HG03045 (cell line): ENCODE results near the gene CLCN3.
A peak's percentile ranks its signal among the peaks of the same experiment; 100 is the strongest.
"Not testable (repeated sequence)": the region's sequence is repeated elsewhere in the genome, so short reads cannot be mapped to it uniquely, and the experiment has no call there.

Experiments
- ATAC-seq: cut with Tn5 transposase; IDR thresholded peaks from one replicate; pipeline ENCODE4 v1.9.1; 2021; ENCODE audit warnings: mild to moderate bottlenecking, moderate library complexity; ENCODE audit not compliant: unreplicated experiment

The CLCN3 gene

GRCh38 chr4:169617306-169617705 lies 3.1 kb upstream of the CLCN3 start:
- ATAC-seq = no peak

GRCh38 chr4:169618286-169618685 lies 2.1 kb upstream of the CLCN3 start:
- ATAC-seq = no peak

GRCh38 chr4:169618986-169619385 lies 1.4 kb upstream of the CLCN3 start:
- ATAC-seq = no peak

- ATAC-seq = peak; percentile 41
Observed at GRCh38 chr4:169619518-169619957, 840 bp upstream of the CLCN3 start.

GRCh38 chr4:169620880-169621248 lies 486 bp downstream of the CLCN3 start:
- no peak for ATAC-seq

- no peak for ATAC-seq
Observed at GRCh38 chr4:169621731-169622492, 1.5 kb downstream of the CLCN3 start.

GRCh38 chr4:169622566-169622965 lies 2.2 kb downstream of the CLCN3 start:
- no peak for ATAC-seq

- not testable (repeated sequence) for ATAC-seq
Observed at GRCh38 chr4:169624012-169624411, 3.6 kb downstream of the CLCN3 start.

- no peak for ATAC-seq
Observed at GRCh38 chr4:169625886-169626285, 5.5 kb downstream of the CLCN3 start.

- ATAC-seq = no peak
Observed at GRCh38 chr4:169626331-169627282, 6.2 kb downstream of the CLCN3 start.

GRCh38 chr4:169627307-169627706 lies 6.9 kb downstream of the CLCN3 start:
- no peak for ATAC-seq

GRCh38 chr4:169628579-169628978 lies 8.2 kb downstream of the CLCN3 start:
- no peak for ATAC-seq

- ATAC-seq = no peak
Observed at GRCh38 chr4:169630069-169630468, 9.7 kb downstream of the CLCN3 start.

- no peak for ATAC-seq
Observed at GRCh38 chr4:169632896-169633295, 12.5 kb downstream of the CLCN3 start.

- no peak for ATAC-seq
Observed at GRCh38 chr4:169634975-169635374, 14.6 kb downstream of the CLCN3 start.

- ATAC-seq = no peak
Observed at GRCh38 chr4:169640261-169640870, 20.0 kb downstream of the CLCN3 start.

- no peak for ATAC-seq
Observed at GRCh38 chr4:169644802-169645201, 24.4 kb downstream of the CLCN3 start.

GRCh38 chr4:169645627-169646026 lies 25.2 kb downstream of the CLCN3 start:
- ATAC-seq = no peak

GRCh38 chr4:169649545-169650226 lies 29.3 kb downstream of the CLCN3 start:
- ATAC-seq = no peak

GRCh38 chr4:169650227-169650936 lies 30.0 kb downstream of the CLCN3 start:
- ATAC-seq = no peak
